Measurements from ENCODE around the gene HOXA6.

The HOXA6 gene

DNA sequence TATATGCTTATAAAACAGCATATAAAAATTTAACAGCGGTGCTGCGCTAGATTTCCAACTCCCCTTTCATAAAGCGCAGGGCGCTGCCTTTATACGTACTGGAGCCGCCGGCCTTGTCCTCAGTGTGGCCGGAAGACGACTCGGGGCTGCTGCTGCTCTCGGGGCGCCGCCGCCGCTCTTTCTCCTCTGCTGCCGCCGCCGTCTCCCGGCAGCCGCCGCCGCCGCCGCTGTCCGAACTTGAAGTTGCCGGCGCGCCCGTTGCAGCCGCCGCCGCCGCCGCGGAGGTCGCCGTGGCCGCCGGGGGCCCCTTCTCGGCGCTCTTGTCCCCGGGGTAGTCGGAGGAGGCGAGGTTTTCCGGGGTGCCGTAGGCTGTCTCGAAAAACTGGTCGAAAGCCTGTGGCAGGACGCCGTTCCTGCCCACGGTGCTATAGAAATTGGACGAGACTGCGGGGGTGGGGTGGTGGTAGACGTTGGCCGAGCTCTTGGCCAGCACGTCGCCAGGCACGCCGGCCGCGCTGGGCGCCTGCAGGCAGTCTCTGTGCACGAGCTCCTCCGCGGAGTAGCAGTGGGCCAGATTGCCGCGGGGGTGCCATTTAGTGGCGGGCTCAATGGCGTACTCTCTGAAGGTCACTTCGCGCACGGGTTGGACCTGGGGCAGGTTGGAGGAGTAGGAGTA lies 36.9 kb upstream of the HOXA6 start:
- no peak for DNase-seq

DNA sequence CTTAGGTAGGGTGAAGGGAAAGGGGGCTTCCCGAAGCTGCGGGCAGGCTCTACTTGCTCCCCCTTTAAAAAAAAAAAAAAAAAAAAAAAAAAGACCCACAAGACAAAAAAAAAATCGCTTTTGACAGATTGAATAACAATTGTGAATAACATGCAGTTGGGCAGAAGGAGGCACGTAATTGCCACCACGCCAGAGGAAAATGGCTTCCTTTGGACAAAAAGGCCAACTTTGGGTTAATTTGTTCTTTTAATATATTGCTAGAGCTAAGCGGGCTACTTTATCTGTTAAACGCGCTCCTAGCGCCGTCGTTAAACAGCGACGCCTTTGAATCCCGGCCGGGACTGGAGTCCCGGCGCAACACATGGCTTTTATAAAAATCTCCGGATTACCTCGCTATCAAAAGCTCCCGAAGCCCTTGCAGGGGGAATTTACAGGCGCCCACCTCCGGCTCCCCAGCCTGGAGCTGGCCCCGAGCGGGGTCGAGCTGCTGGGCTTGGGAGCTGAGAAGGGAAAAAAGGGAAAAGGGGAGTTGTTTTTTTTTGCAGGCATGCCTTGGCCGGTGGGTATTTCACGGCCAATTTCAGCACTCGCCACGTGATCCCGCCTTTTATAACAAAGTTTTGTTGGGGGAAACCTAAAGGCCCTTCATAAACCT lies 36.2 kb upstream of the HOXA6 start:
- DNase-seq: no peak

DNA sequence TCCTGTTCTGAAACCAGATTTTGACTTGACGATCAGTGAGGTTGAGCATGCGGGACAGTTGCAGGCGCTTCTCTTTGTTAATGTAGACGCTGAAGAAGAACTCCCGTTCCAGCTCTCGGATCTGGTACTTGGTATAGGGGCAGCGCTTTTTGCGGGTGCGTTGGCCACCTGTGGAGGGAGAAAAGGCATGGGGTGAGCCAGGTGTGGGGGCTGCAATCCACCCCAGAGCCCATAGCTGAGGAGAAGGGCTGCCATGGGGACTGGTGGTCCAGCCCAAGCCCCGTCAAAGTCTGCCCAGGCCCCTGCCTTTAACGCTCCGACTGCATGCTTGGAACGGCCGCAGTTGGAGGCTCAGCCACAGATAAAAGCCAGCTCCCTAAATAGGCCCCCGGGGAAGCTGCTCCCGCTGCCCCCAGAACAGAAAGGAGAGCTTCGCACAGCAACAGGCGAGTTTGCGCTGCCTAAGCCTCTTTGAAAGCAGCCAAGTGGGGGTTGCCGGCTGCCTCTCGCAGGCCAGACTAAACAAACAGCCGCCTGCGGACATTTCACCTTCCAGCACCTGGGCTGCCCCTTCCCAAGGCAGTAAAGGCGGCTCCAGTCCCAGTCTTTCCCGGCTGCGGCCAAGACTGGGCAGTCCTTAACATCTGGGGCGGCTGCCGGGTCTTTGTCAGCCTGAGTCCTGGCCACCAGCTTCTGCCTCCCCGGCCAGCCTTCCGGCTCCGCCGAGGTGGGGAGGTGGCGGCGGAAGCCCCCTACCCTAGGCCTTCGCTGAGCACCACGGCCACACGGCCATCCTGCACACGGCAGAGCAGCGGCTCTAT lies 35.5 kb upstream of the HOXA6 start:
- DNase-seq: no peak

DNA sequence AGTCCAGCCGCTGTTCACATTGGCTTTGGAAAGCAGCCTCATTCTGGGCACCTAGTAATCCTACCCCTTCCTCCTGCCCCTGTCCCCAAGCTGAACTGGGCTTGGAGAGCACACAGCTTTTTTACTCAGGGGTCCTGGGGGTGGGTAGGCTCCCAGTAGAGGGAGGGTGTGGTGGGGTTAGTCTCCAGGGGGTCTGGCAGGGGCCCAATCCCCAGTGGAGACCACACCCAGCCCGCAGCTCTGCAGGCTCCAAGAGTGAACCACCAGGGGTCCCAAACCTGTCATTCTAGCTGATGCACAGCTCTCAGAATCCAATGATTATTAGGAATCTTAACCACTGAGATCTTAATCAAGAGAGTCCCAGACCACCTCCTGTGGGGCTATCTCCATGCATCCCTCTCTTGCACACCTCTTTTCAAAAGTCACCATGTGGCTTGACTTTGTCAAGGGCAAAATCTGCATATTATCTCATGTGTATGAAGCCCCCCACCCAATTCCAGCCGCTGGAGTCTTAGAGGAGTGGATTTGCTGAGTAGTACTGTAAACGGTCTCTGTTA lies 34.8 kb upstream of the HOXA6 start:
- no peak for DNase-seq

DNA sequence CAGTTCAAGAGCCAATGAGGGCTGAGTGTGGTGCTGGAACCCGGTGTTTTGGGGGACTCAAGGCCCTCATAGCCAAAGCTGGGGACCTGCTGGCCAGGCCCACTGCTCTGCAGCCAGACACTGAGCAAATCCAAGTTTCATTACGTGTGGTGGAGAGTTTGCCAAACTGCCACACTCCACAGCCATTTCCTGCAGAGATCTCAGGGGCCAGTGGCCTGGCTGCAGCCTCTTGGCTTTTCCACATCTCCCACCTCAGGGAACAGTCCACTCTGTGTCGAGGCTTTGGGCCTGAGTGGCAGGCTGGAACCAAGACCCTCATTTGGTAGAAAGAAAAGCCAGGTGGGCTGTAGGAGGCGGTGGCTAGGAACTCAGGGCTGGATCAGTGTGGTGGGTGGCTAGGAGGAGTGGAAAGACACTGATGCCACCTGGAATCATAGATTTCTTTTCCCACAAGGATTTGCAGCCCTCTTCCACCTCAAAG lies 34.3 kb upstream of the HOXA6 start:
- no peak for DNase-seq

DNA sequence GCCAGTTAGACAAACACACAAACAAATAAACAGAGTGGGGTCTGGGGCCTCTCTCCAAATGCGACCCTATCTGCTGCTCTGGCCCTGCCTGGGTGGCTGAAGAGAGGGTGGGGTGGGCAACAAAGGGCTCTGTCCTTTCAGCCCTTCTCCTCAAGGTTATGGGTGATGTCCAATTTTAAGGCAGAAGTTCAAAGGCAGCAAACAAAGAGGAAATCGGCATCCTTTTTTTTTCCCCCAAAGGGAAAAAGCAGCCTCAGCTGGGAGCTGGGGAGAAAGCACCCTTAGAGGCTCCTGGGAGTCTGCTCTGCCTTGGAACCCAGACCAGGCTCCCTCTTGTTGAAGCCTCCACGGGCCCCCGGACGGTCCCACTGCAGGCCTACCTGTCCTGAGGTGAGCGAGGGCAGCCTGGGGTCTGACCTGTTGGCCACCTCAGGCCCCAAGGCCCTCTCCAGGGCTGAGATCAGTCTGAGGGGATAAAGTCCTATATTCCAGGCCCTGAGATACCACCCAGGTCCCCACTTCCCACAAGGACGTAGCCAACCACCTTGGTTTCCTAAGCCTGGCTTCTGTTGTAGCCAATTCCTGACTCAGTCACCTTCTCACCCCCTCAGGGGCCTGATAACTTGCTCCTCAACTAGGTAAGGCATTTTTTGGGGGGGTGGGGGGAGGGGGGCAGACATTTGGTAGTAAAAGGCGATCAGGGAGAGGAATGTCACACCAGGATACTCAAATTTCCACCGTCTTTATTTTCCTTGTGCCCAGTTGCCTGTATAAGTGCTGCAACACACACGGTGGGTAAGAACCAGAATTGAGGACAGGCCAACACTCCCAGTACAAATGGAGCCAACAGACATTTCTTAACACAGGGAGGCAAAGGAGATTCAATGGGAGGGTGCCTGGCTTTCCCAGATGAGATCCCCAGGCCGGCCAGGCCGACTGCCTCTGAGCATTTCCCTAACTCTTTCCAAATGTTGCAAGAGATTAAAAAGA lies 33.2 kb upstream of the HOXA6 start:
- DNase-seq: no peak

DNA sequence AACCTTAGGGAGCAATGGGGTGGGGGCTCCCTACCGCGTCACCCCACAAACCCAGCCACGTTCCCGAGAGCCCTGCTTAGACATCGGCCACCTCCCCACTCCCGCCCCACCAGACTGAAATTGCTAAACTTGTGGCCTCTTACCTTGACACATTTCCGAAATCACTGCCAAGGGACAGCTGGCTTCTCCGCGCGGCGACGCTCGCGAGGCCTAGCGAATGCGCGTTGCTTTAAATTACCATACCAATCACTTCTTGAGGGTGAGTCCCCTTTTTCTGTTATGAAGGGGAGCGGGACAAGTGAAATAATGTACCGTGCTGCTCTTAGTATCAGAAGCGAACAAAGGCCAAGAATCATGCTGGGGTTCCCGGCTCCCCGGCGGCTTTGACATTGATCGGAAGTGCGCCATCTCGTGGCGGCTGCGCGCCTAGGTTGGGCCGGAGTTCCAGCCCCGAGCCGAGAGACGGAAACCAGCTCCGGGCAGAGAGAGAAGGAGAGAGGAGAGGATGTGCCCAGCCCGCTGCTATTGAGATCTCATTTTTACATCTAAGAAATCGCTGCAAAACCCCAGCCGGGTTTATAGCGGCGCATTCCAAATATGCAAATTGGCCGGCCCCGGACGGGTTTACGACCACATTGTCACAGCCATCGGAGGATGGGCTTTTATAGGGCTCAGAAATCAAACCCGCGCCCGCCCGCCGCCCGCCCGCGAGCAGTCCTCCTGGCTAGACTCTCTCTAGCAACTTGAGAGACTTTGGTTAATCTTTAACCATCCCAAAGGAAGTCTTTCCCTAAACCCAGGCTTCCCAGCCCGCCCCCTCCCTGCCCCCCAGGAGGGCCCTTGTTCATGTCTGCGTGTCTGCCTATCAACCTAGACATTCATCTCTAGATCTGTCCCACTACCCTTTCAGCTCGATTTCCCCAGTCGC lies 32.2 kb upstream of the HOXA6 start:
- peak; percentile 62 for DNase-seq

DNA sequence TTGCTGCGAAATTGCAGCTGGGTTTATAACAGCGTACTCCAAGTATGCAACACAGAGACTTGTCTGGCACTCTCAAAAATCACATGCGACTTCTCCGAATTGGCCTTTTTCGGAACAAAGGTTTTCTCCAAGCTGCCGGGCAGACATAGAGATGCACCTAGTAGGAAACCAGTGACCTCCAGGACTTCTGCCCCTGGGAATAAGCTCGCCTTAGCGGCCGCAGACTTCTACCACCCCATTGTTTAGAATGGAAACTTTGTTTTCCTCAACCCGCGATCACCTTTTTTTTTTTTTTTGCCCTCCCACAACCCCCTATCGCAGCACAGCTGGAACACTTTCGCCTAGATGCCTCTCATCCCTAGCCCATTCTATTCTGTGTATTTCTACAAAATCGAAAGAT lies 31.5 kb upstream of the HOXA6 start:
- DNase-seq: no peak

DNA sequence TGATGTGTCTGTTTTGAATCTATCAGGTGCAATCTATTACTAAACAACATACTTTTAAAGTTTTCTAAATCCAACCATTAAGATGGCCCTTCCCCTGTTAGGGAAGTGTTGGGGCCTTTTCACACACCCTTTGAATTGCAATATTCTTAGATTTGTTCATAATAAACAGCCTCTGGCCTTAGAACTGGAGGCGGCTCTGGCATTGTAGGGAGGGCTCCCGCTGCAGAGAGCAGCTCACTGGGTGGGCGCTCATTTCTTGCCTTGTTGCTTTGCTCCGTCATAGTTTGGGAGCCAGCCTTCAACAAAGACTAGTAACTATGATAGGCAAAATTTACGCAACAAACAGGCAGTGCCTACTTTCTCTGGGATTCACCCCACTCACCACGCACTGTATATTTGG lies 30.8 kb upstream of the HOXA6 start:
- DNase-seq: no peak

DNA sequence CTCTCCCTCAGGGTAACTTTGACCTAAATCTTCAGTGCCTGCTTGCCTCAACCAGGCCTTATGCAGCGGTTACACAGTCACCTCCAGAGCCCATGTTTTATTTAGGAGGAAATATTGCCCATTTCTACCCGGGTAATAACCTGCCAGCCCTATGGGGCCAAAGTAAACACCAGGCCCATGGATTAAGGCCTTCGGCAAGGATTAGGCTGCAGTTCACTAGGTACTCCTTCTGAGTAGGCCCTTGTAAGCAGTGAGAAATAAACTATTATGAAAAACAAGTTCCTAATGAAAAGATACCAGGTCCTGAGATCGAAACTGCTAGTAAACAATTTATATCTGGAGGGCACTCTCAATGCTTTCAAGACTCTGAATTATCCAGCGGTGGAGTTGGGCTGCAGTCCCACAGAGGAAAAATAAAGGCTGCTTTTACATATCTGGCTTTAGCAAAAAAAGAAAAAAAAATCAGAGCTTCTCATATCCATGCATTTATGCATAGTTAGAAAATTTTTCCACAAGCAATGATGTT lies 30.3 kb upstream of the HOXA6 start:
- no peak for DNase-seq

DNA sequence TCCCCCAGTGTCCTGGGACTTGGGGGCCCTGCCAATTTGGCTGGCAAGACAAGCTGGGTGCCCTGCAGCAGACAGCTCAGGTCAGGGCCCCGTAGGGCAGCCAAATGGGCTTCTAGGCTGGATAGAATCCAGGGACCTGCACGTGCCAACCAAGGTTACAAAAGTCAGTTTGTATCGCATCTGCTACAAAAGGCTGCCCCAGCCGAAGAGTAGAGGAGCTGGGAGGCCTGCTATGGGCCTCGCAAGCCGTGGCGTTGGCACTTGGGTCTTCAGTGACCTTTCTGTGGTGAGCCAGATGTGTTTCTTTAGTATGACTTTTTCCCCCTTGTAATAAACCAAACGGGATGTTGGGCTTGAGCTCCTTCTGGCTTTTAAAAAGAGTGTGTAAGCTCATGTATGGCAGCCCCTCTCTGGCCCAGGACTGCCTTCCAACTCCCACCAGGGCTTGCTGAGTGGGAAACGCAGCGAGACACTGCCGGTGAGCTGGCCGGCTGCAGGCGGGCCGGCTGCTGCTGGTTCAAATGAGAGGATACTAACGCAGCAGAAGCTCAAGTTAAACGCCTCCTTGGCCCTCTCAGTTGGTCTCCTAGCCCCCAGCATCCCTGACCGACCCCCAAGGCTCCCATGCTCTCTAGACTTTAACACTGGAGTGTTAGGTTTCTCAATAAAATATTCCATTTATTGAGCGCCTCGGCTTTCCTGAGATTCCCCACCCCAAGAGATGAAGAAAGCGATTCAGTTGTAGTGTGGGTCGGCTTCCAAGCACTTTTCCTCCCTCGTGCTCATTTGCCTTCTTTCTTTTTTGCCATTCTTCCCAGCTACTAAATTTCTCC lies 29.6 kb upstream of the HOXA6 start:
- no peak for DNase-seq

DNA sequence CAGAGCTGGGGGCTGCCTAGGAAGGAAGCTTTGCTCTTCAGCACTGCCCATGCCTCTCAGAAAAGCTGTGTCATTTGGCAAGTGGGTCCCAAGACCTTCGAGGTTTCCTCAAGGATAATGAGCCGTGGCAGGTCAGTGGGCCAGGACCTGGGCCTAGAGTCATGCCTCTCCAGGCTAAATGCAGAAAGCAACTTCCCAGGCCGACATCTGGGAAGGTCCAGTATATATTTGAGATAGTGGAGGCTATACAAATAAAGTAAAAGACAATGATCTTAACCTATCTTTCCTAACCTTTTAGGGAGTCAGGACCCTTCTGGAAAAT lies 28.9 kb upstream of the HOXA6 start:
- no peak for DNase-seq

DNA sequence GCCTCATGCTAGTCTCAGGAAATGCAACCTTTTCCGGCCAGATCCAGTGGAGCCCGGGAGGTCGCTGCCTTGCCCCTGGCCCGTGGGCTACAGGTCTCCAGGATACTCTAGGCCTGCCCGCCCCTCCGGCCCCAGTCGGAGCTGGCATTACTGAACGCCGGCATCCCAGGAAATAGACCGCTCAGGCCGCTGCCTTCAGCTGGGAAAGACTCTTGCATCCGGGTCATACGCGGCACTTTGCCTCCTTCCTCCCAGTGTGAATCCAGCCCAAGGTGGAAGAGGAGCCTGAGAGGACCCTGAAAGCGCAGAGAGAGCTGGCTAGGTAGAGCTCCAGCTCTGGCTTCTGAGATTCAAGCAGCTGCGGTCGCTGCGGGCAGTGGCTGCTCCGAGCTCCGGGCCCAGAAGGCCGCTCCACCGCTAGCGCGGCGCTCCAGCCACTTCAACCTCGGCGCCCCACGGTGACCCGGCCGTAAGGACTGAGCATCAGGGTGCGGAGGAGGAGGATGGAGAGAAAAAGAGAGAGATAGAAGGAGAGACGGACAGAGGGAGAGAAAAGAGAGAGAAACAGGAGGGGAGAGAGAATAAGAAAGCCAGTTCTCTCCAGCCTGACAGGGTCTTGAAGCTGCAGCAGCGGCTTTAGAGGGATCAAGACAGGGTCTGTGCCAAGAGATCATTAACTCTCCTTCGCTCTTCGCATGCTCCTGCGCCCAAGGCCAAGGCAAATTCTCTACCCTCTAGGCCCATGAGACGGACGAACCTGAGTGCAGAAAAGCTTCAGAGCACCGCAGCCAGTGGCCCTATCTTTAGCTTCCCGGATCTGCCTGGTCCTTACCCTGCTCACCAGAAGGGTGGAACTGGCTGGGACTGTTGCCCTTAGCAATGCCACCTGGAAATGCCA lies 28.3 kb upstream of the HOXA6 start:
- no peak for DNase-seq

DNA sequence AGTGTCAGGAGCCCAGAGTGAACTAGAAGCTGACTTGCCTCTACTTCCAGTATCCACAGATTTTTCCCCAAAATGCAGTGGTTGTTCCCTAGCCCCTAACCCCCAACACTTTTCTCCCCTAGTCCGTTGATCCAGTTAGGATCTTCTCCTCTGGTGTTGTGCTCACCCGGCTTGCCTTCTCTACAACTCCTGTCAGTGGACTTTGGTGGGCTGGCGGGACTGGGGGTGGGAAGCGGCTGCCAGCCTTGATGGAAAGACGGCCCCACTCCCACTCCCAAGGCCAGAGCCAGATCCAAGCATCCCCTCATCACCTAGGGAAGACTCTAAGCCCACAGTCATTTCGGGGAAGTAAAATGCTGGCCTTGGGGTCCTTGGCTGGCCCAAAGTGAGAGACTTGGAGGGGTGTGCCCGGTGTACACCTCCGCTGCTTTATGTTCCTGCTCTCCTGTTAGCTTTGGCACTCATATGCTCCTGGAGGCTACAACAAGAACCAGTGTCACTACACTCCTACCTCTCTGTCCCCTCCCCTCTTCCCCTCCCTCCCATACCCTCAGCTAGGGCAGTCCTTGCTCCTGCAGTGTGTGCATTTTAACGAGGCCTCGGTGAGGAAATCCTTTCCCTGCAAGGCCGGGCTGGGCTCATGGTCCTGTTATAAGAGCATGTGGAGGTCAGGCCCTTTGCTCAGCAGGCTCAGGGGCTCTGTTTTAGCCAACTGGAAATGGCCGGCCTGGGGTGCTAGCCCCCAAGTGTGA lies 27.5 kb upstream of the HOXA6 start:
- no peak for DNase-seq

DNA sequence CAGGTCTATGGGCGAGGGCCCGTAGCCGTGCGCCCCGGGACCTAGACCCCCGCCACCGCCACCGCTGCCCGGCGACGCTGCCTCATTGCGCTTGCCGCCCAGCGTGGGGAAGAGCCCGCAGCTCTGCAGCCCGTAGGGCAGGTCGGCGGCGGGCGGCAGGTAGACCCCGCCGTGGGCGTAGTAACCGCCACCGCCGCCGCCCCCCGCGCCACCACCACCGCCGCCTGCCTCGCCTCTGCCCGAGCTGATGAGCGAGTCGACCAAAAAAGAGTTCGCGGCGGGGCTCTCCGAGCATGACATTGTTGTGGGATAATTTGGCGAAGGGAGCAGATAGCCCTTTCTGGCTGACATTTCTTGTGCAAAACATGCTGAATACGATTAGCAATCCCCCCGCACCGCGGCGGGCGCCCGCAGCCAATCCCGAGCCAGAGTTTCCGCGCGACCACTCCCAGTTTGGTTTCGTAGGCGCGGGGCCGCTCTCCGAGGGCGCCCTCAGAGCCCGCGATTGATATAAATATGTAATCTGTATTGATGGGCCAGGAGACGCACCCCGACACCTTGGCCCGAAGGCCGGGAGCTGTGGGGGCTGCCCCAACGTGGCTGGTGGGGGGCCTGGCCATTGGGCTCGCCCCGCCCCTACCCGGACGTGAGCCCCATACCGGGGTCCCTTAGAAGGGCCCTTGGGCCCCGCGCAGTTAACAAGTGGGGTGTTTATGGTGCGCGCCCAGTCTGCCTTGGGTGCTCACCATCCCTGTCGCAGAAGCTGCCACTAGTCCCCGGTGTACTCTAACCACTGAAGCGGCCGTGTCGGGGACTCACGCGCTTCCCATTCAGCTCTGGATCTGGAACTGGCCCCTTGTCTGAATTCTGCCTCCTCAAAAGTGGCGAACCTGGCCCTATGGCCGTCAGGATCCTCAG lies 26.6 kb upstream of the HOXA6 start, which contains the start of gene HOXA10:
TSS of gene HOXA10 (minus strand) at position 365 of the 918 bp plus-strand sequence. CDS start at position 351, 14 bp downstream.
- no peak for DNase-seq

DNA sequence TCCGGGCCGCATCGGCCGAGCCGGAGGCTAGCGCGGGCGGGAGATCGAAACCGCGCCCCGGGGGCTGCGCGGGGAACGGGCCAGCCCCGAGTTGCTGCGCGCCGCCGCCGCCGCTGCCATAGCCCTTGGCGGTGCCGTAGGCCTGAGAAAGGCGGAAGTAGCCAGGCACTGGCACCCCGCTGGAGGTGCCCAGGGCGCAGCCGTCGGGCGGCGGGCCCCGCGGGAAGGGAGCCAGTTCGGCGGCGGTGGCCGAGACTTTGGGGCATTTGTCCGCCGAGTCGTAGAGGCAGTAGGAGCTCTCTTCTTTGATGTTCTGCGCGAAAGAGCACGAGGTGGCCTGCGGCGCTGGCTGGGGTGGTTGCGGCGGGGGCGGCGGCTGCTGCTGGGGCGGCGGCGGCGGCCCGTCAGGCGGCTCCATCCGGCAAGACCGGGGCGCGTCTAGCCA lies 26.0 kb upstream of the HOXA6 start:
- DNase-seq: no peak

Data from activated CD4-positive, alpha-beta T cell treated with anti-CD3 and anti-CD28 coated beads, Interleukin-2, amount 50 U/mL, for 1 hour (primary cell).